Neural progenitor cell (in vitro differentiated cells): ENCODE data around the gene TDRKH. TPM values are rescaled to one million over a fixed set of nuclear protein-coding genes. Genes with fewer than 3 reads are reported as not detected.
A peak's percentile ranks its signal among the peaks of the same experiment; 100 is the strongest.

ENCODE experiments used
- DNase-seq: peaks from one replicate; pipeline ENCODE4 v3.0.0-alpha.2; 2016; ENCODE audit warnings: low spot score
- H2AFZ ChIP-seq: fragments of 200-600 bp; sonication (generic); replicated peaks from 2 replicates; pipeline ENCODE4 v1.6.1; 2016; ENCODE audit warnings: antibody characterized with exemption
- H3F3A ChIP-seq: fragments of 200-600 bp; sonication (generic); 2 replicates; pipeline ENCODE4 v1.6.1; 2016; ENCODE audit warnings: antibody characterized with exemption, low read depth
- H3K27ac ChIP-seq: fragments of 200-600 bp; sonication (generic); 2 replicates; pipeline ENCODE4 v1.5.1; 2016; ENCODE audit warnings: mild to moderate bottlenecking
- H3K27me3 ChIP-seq: fragments of 200-600 bp; sonication (generic); 2 replicates; pipeline ENCODE4 v1.6.1; 2016; ENCODE audit warnings: mild to moderate bottlenecking, moderate library complexity
- H3K36me3 ChIP-seq: fragments of 200-600 bp; sonication (generic); 2 replicates; pipeline ENCODE4 v1.5.1; 2016
- H3K4me1 ChIP-seq: fragments of 200-600 bp; sonication (generic); 2 replicates; pipeline ENCODE4 v1.6.1; 2016; ENCODE audit warnings: mixed run types
- H3K4me2 ChIP-seq: fragments of 200-600 bp; sonication (generic); 2 replicates; pipeline ENCODE4 v1.6.1; 2016
- H3K4me3 ChIP-seq: fragments of 200-600 bp; sonication (generic); 2 replicates; pipeline ENCODE4 v1.5.1; 2016
- H3K79me2 ChIP-seq: fragments of 200-600 bp; sonication (generic); 2 replicates; pipeline ENCODE4 v1.6.1; 2016; ENCODE audit warnings: low read depth
- H3K9ac ChIP-seq: fragments of 200-600 bp; sonication (generic); 2 replicates; pipeline ENCODE4 v1.6.1; 2016
- H3K9me3 ChIP-seq: fragments of 200-600 bp; sonication (generic); 2 replicates; pipeline ENCODE4 v1.5.1; 2016; ENCODE audit warnings: low read depth
- H4K20me1 ChIP-seq: fragments of 200-600 bp; sonication (generic); 2 replicates; pipeline ENCODE4 v1.6.1; 2016; ENCODE audit warnings: low read depth
- H3K27ac Mint-ChIP-seq: 3 replicates; pipeline ENCODE4 v1.8.0; 2021; ENCODE audit warnings: mixed read lengths
- H3K27me3 Mint-ChIP-seq: 2 replicates; pipeline ENCODE4 v1.8.0; 2022; ENCODE audit warnings: low read depth, mild to moderate bottlenecking, inconsistent platforms, moderate library complexity, mixed read lengths; ENCODE audit not compliant: insufficient read depth
- H3K36me3 Mint-ChIP-seq: 3 replicates; pipeline ENCODE4 v1.8.0; 2021; ENCODE audit warnings: mixed read lengths
- H3K4me1 Mint-ChIP-seq: 3 replicates; pipeline ENCODE4 v1.8.0; 2021; ENCODE audit warnings: mixed read lengths
- H3K4me3 Mint-ChIP-seq: 3 replicates; pipeline ENCODE4 v1.8.0; 2021; ENCODE audit warnings: mild to moderate bottlenecking, moderate library complexity, mixed read lengths
- H3K9me3 Mint-ChIP-seq: 3 replicates; pipeline ENCODE4 v1.8.0; 2020; ENCODE audit warnings: mixed read lengths
- EZH2 ChIP-seq: fragments of 200-600 bp; sonication (generic); IDR thresholded peaks from 2 replicates; pipeline ENCODE4 v1.6.1; 2017; ENCODE audit warnings: antibody characterized with exemption, mild to moderate bottlenecking, moderate library complexity
- EZH2phosphoT487 ChIP-seq: fragments of 200-600 bp; sonication (generic); IDR thresholded peaks from 2 replicates; pipeline ENCODE4 v1.6.1; 2017; ENCODE audit warnings: antibody characterized with exemption
- total RNA-seq: library from RNA; depleted of rRNA; stranded (reverse); fragments of >200 nt; gene quantifications from 2 replicates; pipeline ENCODE4 v1.2.3, GENCODE V29; 2015; ENCODE audit warnings: low replicate concordance
- TF ChIP-seq, protein P1 (sequence below): fragments of 200-600 bp; sonication (generic); IDR thresholded peaks from 2 replicates; pipeline ENCODE4 v1.5.1; 2017; ENCODE audit warnings: antibody characterized with exemption, mild to moderate bottlenecking

Gene TDRKH
- total RNA-seq, 1 donor from 2014 or later = 26.3 TPM

DNA sequence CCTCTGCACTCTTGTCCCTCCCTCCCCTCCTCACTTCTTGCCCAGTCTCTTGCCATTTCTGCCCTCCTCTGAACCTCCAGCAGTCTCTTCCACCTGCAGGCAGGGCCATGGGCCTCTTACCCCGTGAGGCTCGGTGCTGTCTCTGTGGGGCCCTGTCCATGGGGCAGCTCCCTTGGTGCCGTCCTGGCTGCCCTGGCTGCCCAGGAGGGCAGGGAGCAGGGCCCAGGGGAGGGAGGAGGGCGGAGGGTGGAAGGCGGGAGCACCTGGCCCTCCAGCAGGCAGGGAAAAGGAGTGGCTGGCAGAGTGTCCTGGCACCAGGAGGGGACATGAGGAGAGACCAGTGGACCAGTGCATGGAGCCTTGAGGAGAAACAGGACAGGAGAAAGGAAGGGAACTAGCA is 41.3 kb upstream of the TDRKH start, which contains the start of gene RORC:
Gene RORC (minus strand): TSS at position 198 of the 400 bp plus-strand sequence. CDS start 38 bp downstream, at position 160.
- no peak for DNase-seq
- no peak within 1 kb of the TSS for H3K27ac Mint-ChIP-seq
- H3K36me3 Mint-ChIP-seq = no peaks in the 10 kb centered on the region
- no peak within 1 kb of the TSS for H3K27ac ChIP-seq
- no peaks in the 10 kb centered on the region for H3K79me2 ChIP-seq
- no peak within 1 kb of the TSS for H2AFZ ChIP-seq
- H3K4me1 ChIP-seq = peaks cover 13% of the 10 kb centered on the region
- H3K36me3 ChIP-seq = no peaks in the 10 kb centered on the region
- no peak within 1 kb of the TSS for H3K4me3 Mint-ChIP-seq
- no peaks in the 10 kb centered on the region for H4K20me1 ChIP-seq
- H3K4me2 ChIP-seq = no peak within 1 kb of the TSS
- no peak within 1 kb of the TSS for H3K4me3 ChIP-seq
- H3F3A ChIP-seq = peaks cover 8% of the 10 kb centered on the region
- H3K4me1 Mint-ChIP-seq = peaks cover 29% of the 10 kb centered on the region
- no peaks in the 10 kb centered on the region for H3K9me3 ChIP-seq
- peaks cover 8% of the 10 kb centered on the region for H3K27me3 ChIP-seq
- H3K9me3 Mint-ChIP-seq = peaks cover 3% of the 10 kb centered on the region
- no peak within 1 kb of the TSS for H3K9ac ChIP-seq
- H3K27me3 Mint-ChIP-seq = peaks cover 22% of the 10 kb centered on the region
- TF ChIP-seq EZH2 = no peak

DNA sequence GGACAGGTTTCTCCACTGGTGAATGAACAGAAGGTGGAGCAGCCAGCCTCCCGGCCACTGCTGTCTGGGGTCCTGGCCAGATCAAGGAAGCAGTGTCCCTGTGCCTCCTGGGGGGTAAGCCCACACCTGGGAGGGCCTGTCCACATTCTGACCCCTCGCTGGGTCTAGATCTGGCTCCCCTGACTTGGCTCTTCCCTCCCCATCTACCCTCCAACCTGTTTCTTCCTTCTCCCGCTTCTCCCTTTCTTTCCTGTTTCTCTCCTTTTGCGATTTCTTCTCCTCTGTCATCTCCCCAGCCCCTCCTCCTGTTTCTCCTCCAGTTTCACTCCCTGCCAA is 40.9 kb upstream of the TDRKH start:
- no peak overlapping the region for H3K4me3 Mint-ChIP-seq
- DNase-seq = no peak
- H3K27me3 ChIP-seq = peaks cover 4% of the 10 kb centered on the region
- H3K27ac Mint-ChIP-seq = no peak overlapping the region
- peaks cover 13% of the 10 kb centered on the region for H3K4me1 ChIP-seq
- no peaks in the 10 kb centered on the region for H4K20me1 ChIP-seq
- H3K9me3 ChIP-seq = no peaks in the 10 kb centered on the region
- no peak overlapping the region for H3K4me2 ChIP-seq
- no peaks in the 10 kb centered on the region for H3K36me3 ChIP-seq
- no peaks in the 10 kb centered on the region for H3K79me2 ChIP-seq
- no peak overlapping the region for H3K4me3 ChIP-seq
- H2AFZ ChIP-seq = no peak overlapping the region
- H3F3A ChIP-seq = peaks cover 8% of the 10 kb centered on the region
- peaks cover 28% of the 10 kb centered on the region for H3K4me1 Mint-ChIP-seq
- H3K36me3 Mint-ChIP-seq = no peaks in the 10 kb centered on the region
- no peak for TF ChIP-seq EZH2phosphoT487
- TF ChIP-seq EZH2 = no peak
- TF ChIP-seq, protein P1, sequence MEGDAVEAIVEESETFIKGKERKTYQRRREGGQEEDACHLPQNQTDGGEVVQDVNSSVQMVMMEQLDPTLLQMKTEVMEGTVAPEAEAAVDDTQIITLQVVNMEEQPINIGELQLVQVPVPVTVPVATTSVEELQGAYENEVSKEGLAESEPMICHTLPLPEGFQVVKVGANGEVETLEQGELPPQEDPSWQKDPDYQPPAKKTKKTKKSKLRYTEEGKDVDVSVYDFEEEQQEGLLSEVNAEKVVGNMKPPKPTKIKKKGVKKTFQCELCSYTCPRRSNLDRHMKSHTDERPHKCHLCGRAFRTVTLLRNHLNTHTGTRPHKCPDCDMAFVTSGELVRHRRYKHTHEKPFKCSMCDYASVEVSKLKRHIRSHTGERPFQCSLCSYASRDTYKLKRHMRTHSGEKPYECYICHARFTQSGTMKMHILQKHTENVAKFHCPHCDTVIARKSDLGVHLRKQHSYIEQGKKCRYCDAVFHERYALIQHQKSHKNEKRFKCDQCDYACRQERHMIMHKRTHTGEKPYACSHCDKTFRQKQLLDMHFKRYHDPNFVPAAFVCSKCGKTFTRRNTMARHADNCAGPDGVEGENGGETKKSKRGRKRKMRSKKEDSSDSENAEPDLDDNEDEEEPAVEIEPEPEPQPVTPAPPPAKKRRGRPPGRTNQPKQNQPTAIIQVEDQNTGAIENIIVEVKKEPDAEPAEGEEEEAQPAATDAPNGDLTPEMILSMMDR = no peak
- H3K9me3 Mint-ChIP-seq = no peaks in the 10 kb centered on the region
- H3K27me3 Mint-ChIP-seq = peaks cover 18% of the 10 kb centered on the region
- H3K27ac ChIP-seq = no peak overlapping the region
- H3K9ac ChIP-seq = no peak overlapping the region

DNA sequence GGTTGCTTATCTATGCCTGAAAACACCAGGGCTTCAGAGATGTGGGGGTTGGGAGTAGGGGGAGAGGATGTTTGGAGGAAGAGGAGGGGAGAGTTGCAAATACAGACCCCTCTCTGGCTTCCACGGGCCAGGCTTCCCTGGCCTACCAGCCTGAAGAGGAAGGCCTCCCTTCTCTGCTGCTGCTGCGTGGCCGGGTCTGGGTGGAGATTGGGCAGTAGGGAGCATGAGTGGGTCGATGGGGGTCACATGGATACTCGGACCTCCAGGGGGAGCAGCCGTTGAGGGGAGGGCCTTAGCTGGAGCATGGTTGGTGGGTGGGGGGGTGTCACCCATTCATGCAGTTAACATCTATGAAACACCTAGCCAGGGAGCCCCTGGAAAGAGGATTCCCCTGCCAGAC is 39.8 kb upstream of the TDRKH start:
- no peak overlapping the region for H3K9ac ChIP-seq
- Mint-ChIP-seq H3K36me3 (no peaks in the 10 kb centered on the region), H3K4me3 (peak overlapping the region; percentile 52), H3K27ac (no peak overlapping the region), H3K9me3 (no peaks in the 10 kb centered on the region), H3K4me1 (peaks cover 28% of the 10 kb centered on the region), H3K27me3 (peaks cover 14% of the 10 kb centered on the region)
- H3K27ac ChIP-seq = no peak overlapping the region
- no peak overlapping the region for H3K4me2 ChIP-seq
- TF ChIP-seq EZH2 = no peak
- no peak for TF ChIP-seq EZH2phosphoT487
- TF ChIP-seq, protein P1 = no peak
- H2AFZ ChIP-seq = no peak overlapping the region
- no peak for DNase-seq
- no peaks in the 10 kb centered on the region for H4K20me1 ChIP-seq
- no peak overlapping the region for H3K4me3 ChIP-seq
- no peaks in the 10 kb centered on the region for H3K9me3 ChIP-seq
- H3K4me1 ChIP-seq = peaks cover 13% of the 10 kb centered on the region
- no peaks in the 10 kb centered on the region for H3K36me3 ChIP-seq
- H3K27me3 ChIP-seq = no peaks in the 10 kb centered on the region
- peaks cover 8% of the 10 kb centered on the region for H3F3A ChIP-seq
- H3K79me2 ChIP-seq = no peaks in the 10 kb centered on the region

DNA sequence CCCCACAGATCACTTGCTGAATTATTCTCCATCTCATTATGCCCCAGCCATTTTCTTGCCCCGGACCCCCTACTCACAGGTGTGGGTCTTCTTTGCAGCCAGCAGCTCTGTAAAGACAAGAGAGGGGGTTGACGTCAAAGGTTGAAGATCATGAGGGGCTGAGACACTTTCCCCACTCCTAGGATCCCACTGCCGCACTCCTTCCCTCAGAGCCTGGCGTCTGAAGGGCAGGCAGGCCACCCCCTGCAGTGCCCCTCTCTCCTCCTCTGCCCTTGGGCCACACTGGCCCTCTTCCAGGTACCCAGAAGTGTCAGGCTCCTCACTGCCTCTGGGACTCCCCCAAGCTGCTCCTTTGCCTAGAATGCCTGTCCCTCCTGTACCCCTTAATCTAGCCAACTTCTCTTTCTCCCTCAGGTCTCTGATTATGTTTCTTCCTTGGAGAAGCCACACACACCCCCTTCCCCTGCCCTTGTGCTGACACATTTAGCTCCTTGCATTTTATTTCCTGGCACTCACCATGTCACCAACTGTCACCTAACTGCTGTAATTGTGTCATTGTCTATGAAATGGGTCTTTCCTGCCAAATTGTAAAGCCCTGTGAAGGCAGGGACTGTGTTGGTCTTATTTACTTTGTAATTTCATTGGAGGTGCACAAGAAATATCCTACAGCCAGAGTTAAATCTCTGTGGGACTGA is 39.2 kb upstream of the TDRKH start:
- TF ChIP-seq, protein P1 = no peak
- TF ChIP-seq EZH2 (no peak), EZH2phosphoT487 (no peak)
- peaks cover 8% of the 10 kb centered on the region for H3F3A ChIP-seq
- Mint-ChIP-seq H3K36me3 (no peaks in the 10 kb centered on the region), H3K27ac (peak overlapping the region; percentile 23), H3K4me3 (peak overlapping the region; percentile 24), H3K4me1 (peaks cover 28% of the 10 kb centered on the region), H3K27me3 (peaks cover 18% of the 10 kb centered on the region), H3K9me3 (no peaks in the 10 kb centered on the region)
- H3K27me3 ChIP-seq = no peaks in the 10 kb centered on the region
- H3K79me2 ChIP-seq = no peaks in the 10 kb centered on the region
- no peak overlapping the region for H2AFZ ChIP-seq
- no peaks in the 10 kb centered on the region for H3K9me3 ChIP-seq
- peak overlapping the region; percentile 47 for H3K4me2 ChIP-seq
- H3K4me3 ChIP-seq = peak overlapping the region; percentile 14
- no peaks in the 10 kb centered on the region for H3K36me3 ChIP-seq
- H3K27ac ChIP-seq = no peak overlapping the region
- no peaks in the 10 kb centered on the region for H4K20me1 ChIP-seq
- DNase-seq = no peak
- no peak overlapping the region for H3K9ac ChIP-seq
- H3K4me1 ChIP-seq = peaks cover 13% of the 10 kb centered on the region
